Glutamatergic neuron (in vitro differentiated cells): ENCODE measurements around the gene HNRNPH2. TPM values are rescaled to one million over a fixed set of nuclear protein-coding genes. Genes with fewer than 3 reads are reported as not detected.

Source experiments
- DNase-seq: peaks from one replicate; pipeline ENCODE4 v3.0.0; 2022
- H3K27ac Mint-ChIP-seq: one replicate; pipeline ENCODE4 v1.8.0; 2020; ENCODE audit warnings: mild to moderate bottlenecking, mixed read lengths, inconsistent platforms; ENCODE audit not compliant: unreplicated experiment
- H3K27me3 Mint-ChIP-seq: one replicate; pipeline ENCODE4 v1.8.0; 2020; ENCODE audit warnings: mild to moderate bottlenecking, moderate library complexity, mixed read lengths, inconsistent platforms; ENCODE audit not compliant: unreplicated experiment
- H3K36me3 Mint-ChIP-seq: one replicate; pipeline ENCODE4 v1.8.0; 2020; ENCODE audit warnings: mild to moderate bottlenecking, mixed read lengths, inconsistent platforms; ENCODE audit not compliant: unreplicated experiment
- H3K4me1 Mint-ChIP-seq: one replicate; pipeline ENCODE4 v1.8.0; 2020; ENCODE audit warnings: mild to moderate bottlenecking, low read depth, mixed read lengths, inconsistent platforms; ENCODE audit not compliant: unreplicated experiment
- H3K4me3 Mint-ChIP-seq: one replicate; pipeline ENCODE4 v1.8.0; 2020; ENCODE audit warnings: mild to moderate bottlenecking, mixed read lengths, inconsistent platforms; ENCODE audit not compliant: unreplicated experiment
- H3K9me3 Mint-ChIP-seq: one replicate; pipeline ENCODE4 v1.8.0; 2020; ENCODE audit warnings: mild to moderate bottlenecking, moderate library complexity, mixed read lengths, inconsistent platforms; ENCODE audit not compliant: unreplicated experiment
- CTCF ChIP-seq: fragments of 200-600 bp; sonication (generic); IDR thresholded peaks from one replicate; pipeline ENCODE4 v1.5.0; 2021; ENCODE audit not compliant: partially characterized antibody, unreplicated experiment
- total RNA-seq: library from RNA; stranded (reverse); fragmentation: NEBNext Ultra II Directional; extraction: Animal tissue kit (Norgen Biotek cat#: 25700); gene quantifications from one replicate; pipeline ENCODE4 v1.2.1, GENCODE V29; 2021; ENCODE audit not compliant: unreplicated experiment

HNRNPH2 gene
- total RNA-seq, 1 donor from 2014 or later = 67.7 TPM

- DNase-seq = no peak
- Mint-ChIP-seq H3K36me3 (no peaks in the 10 kb centered on the region), H3K4me1 (no peaks in the 10 kb centered on the region), H3K4me3 (no peak overlapping the region), H3K27me3 (peaks cover 4% of the 10 kb centered on the region), H3K27ac (no peak overlapping the region), H3K9me3 (no peaks in the 10 kb centered on the region)
- no peak for TF ChIP-seq CTCF
Observed at GRCh38 chrX:101365301-101365795, 42.7 kb upstream of the HNRNPH2 start.

GRCh38 chrX:101368800-101369199 lies 39.2 kb upstream of the HNRNPH2 start:
- Mint-ChIP-seq H3K9me3 (no peaks in the 10 kb centered on the region), H3K36me3 (no peaks in the 10 kb centered on the region), H3K4me1 (peaks cover 5% of the 10 kb centered on the region), H3K4me3 (no peak overlapping the region), H3K27me3 (no peaks in the 10 kb centered on the region), H3K27ac (no peak overlapping the region)
- DNase-seq = no peak
- no peak for TF ChIP-seq CTCF

GRCh38 chrX:101369687-101370086 lies 38.3 kb upstream of the HNRNPH2 start:
- no peak overlapping the region for H3K27ac Mint-ChIP-seq
- peaks cover 5% of the 10 kb centered on the region for H3K4me1 Mint-ChIP-seq
- H3K9me3 Mint-ChIP-seq = no peaks in the 10 kb centered on the region
- H3K27me3 Mint-ChIP-seq = no peaks in the 10 kb centered on the region
- no peaks in the 10 kb centered on the region for H3K36me3 Mint-ChIP-seq
- no peak overlapping the region for H3K4me3 Mint-ChIP-seq
- no peak for DNase-seq
- TF ChIP-seq CTCF = no peak

- Mint-ChIP-seq H3K36me3 (no peaks in the 10 kb centered on the region), H3K27ac (no peak overlapping the region), H3K27me3 (no peaks in the 10 kb centered on the region), H3K9me3 (no peaks in the 10 kb centered on the region), H3K4me1 (peaks cover 5% of the 10 kb centered on the region), H3K4me3 (no peak overlapping the region)
- DNase-seq = no peak
- no peak for TF ChIP-seq CTCF
Observed at GRCh38 chrX:101370888-101371504, 37.0 kb upstream of the HNRNPH2 start.

GRCh38 chrX:101377547-101377946 lies 30.5 kb upstream of the HNRNPH2 start:
- DNase-seq = no peak

More at GRCh38 chrX:101377547-101377946, 30.5 kb upstream of the HNRNPH2 start:
- Mint-ChIP-seq H3K27me3 (no peaks in the 10 kb centered on the region), H3K9me3 (no peaks in the 10 kb centered on the region), H3K4me3 (no peak overlapping the region), H3K36me3 (no peaks in the 10 kb centered on the region), H3K4me1 (no peaks in the 10 kb centered on the region), H3K27ac (no peak overlapping the region)
- no peak for TF ChIP-seq CTCF
